Measurements from ENCODE around the gene USP50. TPM values are rescaled to one million over a fixed set of nuclear protein-coding genes. Genes with fewer than 3 reads are reported as not detected.
"Not testable (repeated sequence)": the region's sequence is repeated elsewhere in the genome, so short reads cannot be mapped to it uniquely, and the experiment has no call there.

The USP50 gene
- total RNA-seq, 2 donors from 2014 or later: not detected

DNA sequence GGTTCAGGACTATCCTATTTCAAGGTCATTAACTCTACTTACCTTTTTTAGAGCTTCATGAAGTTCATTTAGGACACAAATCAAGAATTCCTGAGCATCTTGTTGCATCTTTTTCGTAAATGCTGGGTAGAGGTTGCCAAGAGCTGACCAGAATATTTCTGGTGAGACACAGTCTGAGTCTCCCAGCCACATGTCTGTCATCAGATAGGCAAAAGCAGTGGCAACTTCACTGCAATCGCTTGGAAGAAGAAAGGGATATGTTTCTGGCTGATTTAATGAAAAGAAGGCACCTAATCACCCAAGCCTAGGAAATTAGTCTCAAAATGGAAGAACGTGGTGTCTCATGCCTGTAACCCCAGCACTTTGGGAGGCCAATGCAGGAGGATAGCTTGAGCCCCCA, 2.9 kb downstream of the USP50 start:
- Mint-ChIP-seq H3K27me3 (peaks cover 2 to 10% of the 10 kb centered on the region in 2 donors), H3K4me1 (ENCODE audit: low read depth in 2 of 2) (no peaks in the 10 kb centered on the region), H3K9me3 (no peaks in the 10 kb centered on the region), H3K36me3 (no peaks in the 10 kb centered on the region), H3K4me3 (no peak overlapping the region), H3K27ac (no peak overlapping the region)
- DNase-seq (ENCODE audit: low spot score) (no peak), ATAC-seq (no peak)

DNA sequence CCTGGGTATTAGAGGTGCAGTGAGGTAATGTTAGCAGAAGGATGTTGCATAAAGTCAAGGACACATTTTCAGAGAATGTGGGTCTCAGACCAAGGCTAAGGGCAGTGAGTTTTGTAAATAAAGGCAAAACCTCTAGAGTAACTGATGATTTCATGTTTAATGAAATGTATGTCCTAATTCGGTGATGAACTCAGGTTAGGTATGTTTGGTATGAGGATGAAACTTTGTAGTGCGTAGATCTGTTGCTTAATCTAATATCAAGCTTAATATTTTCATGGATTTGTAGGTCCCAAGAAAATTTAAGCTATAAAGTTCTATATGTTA, 3.6 kb downstream of the USP50 start:
- no peak overlapping the region for H3K4me3 Mint-ChIP-seq
- H3K9me3 Mint-ChIP-seq: no peaks in the 10 kb centered on the region
- H3K36me3 Mint-ChIP-seq: no peaks in the 10 kb centered on the region
- no peak for DNase-seq (ENCODE audit: low spot score)
- no peak for ATAC-seq
- no peaks in the 10 kb centered on the region for H3K4me1 Mint-ChIP-seq (ENCODE audit: low read depth in 2 of 2)
- no peak overlapping the region for H3K27ac Mint-ChIP-seq
- peaks cover 2 to 10% of the 10 kb centered on the region in 2 donors for H3K27me3 Mint-ChIP-seq

DNA sequence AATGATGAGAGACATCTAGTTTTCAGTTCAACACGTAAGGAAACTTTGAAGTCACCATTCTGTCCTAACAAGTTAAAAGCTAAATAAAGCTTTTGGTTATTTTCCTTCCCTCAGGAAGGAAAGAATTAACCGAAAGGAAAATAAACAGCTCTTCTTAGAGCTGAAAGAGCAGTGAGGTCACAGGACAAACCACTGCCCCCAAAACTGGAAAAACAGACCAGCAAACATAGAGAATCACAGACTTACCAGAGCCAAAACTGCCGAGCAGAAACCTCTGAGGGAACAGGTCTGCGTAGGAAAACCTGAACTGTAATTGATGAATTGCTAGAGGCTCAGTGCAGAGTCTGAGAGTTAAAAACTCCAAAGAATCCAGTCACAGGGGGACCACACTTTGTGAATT, 14.7 kb downstream of the USP50 start:
- peaks cover 0 to 1% of the 10 kb centered on the region in 2 donors for H3K27me3 Mint-ChIP-seq
- no peaks in the 10 kb centered on the region for H3K9me3 Mint-ChIP-seq
- H3K4me1 Mint-ChIP-seq (ENCODE audit: low read depth in 2 of 2): no peaks in the 10 kb centered on the region

DNA sequence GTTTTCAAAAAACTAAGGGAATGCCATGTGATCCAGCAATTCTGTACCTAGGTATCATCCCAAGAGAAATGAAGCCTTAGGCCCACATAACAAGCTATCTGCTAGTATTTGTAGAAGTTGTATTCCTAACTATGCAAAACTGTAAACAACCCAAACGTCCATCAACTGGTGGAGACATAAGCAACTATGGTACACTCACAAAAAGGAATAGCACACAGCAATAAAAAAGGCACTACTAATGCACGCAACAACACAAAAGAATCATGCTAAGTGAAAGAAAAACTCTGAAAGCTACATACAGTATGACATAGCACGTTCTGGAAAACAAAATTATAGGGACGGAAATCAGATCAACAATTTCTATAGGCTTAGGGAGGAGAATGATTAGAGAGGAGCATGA, 15.3 kb downstream of the USP50 start:
- Mint-ChIP-seq H3K27ac (no peak overlapping the region), H3K9me3 (no peaks in the 10 kb centered on the region), H3K4me3 (no peak overlapping the region), H3K27me3 (no peaks in the 10 kb centered on the region), H3K36me3 (peaks cover 4% of the 10 kb centered on the region), H3K4me1 (ENCODE audit: low read depth in 2 of 2) (no peaks in the 10 kb centered on the region)
- no peak for DNase-seq (ENCODE audit: low spot score)
- ATAC-seq: no peak

More for the DNA sequence above, 14.7 kb downstream of the USP50 start:
- DNase-seq (ENCODE audit: low spot score) (no peak), ATAC-seq (no peak)
- H3K4me3 Mint-ChIP-seq: no peak overlapping the region
- no peak overlapping the region for H3K27ac Mint-ChIP-seq
- H3K36me3 Mint-ChIP-seq: peaks cover 4% of the 10 kb centered on the region

DNA sequence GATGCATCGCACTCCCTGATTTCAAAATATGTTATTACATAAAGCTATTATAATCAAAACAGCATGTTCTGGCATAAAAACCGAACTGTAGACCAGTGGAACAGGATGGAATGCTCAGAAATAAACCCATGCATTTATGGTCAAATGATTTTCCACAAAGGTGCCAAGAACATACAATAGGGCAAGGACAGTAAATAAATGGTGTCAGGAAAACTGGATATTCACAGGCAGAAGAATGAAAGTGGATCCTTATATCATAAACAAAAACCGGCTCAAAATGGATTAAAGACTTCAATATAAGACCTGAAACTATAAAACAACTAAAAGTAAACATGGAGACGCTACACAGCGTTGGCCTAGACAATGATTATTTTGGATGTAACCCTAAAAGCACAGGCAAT, 22.6 kb downstream of the USP50 start:
- Mint-ChIP-seq H3K27me3 (no peaks in the 10 kb centered on the region), H3K4me1 (ENCODE audit: low read depth in 2 of 2) (no peaks in the 10 kb centered on the region), H3K36me3 (no peaks in the 10 kb centered on the region), H3K4me3 (no peak overlapping the region), H3K27ac (no peak overlapping the region), H3K9me3 (no peaks in the 10 kb centered on the region)
- no peak for DNase-seq (ENCODE audit: low spot score)
- no peak for ATAC-seq

DNA sequence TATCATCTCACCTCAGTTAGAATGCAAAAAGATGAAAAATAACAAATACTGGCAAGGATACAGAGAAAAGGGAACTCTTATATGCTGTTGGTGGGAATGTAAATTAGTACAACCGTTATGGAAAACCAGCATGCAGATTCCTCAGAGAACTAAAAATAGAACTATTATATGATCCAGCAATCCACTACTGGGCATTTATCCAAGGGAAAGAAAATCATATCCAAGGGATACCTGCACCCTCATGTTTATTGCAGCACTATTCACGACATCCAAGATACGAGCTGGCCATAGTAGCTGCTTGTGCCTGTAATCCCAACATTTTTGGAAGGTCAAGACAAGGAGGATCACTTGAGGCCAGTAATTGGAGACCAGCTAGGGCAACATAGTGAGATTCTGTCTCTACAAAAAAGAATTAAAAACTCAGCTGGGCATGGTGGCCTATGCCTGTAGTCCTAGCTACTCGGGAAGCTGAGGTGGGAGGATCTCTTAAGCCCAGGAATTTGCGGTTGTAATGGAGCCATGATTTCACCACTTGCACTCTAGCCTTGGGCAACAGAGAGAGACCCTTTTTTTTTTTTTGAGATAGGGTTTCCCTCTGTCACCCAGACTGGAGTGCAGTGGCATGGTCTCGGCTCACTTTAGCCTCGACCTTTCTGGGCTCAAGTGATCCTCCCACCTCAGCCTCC, 26.6 kb downstream of the USP50 start:
- H3K9me3 Mint-ChIP-seq: no peaks in the 10 kb centered on the region
- no peak for ATAC-seq
- H3K27me3 Mint-ChIP-seq: no peaks in the 10 kb centered on the region
- H3K36me3 Mint-ChIP-seq: no peaks in the 10 kb centered on the region
- DNase-seq (ENCODE audit: low spot score): no peak
- no peaks in the 10 kb centered on the region for H3K4me1 Mint-ChIP-seq (ENCODE audit: low read depth in 2 of 2)
- H3K27ac Mint-ChIP-seq: no peak overlapping the region
- no peak overlapping the region for H3K4me3 Mint-ChIP-seq

DNA sequence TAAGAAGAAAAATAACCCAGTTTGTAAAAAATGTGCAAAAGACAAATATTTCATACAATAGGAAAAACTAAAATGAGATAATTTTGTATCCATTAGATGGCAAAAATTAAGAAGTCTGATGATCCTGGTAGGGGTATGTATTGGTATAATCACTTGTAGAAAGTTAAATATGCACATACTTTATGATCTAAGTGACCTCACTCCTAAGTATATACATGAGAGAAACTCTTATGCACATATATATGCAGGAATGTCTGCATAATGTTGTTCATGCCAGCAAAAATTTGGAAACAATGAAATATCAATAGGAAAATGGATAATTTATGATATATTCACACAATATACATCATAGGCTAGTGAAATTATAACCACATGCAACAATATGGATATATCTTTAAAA, 33.5 kb downstream of the USP50 start:
- Mint-ChIP-seq H3K4me3 (no peak overlapping the region), H3K9me3 (no peaks in the 10 kb centered on the region), H3K27ac (no peak overlapping the region), H3K27me3 (no peaks in the 10 kb centered on the region), H3K4me1 (ENCODE audit: low read depth in 2 of 2) (no peaks in the 10 kb centered on the region), H3K36me3 (no peaks in the 10 kb centered on the region)
- ATAC-seq: no peak
- no peak for DNase-seq (ENCODE audit: low spot score)

DNA sequence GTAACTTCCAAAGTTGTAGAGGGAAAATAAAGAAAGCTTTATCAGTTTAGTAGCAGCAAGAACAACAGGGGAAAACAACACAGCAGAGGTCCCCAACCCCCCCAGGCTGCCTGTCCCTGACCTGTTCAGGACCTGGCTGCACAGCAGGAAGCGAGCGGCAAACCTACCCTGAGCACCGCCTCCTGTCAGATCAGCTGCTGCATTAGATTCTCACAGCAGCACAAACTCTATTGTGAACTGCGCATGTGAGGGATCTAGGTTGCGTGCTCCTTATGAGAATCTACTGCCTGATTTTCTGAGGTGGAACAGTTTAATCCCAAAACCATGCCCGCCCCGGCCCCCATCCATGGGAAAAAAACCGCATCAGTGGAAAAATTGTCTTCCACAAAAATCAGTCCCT, 40.3 kb downstream of the USP50 start:
- no peaks in the 10 kb centered on the region for H3K9me3 Mint-ChIP-seq
- H3K4me1 Mint-ChIP-seq (ENCODE audit: low read depth in 2 of 2): peaks cover 0 to 2% of the 10 kb centered on the region in 2 donors
- ATAC-seq (no peak), DNase-seq (ENCODE audit: low spot score) (no peak)
- no peak overlapping the region for H3K4me3 Mint-ChIP-seq
- no peaks in the 10 kb centered on the region for H3K27me3 Mint-ChIP-seq
- no peaks in the 10 kb centered on the region for H3K36me3 Mint-ChIP-seq
- H3K27ac Mint-ChIP-seq: no peak overlapping the region

DNA sequence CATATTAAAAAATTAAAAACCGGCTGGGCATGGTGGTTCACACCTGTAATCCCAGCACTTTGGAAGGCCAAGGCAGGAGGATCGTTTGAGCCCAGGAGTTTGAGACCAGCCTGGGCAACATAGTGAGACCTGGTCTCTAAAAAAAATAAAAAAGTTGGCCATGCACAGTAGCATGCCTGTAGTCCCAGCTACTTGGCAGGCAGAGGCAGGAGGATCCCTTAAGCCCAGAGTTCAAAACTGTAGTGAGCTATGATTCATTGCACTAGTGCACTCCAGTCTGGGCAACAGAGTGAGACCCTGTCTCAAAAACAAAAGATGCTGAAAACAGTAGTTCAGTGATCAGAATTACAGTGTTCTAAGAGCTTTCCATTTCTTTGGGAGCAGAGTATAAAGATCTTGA, 40.8 kb downstream of the USP50 start:
- H3K27me3 Mint-ChIP-seq: not testable (repeated sequence)

DNA sequence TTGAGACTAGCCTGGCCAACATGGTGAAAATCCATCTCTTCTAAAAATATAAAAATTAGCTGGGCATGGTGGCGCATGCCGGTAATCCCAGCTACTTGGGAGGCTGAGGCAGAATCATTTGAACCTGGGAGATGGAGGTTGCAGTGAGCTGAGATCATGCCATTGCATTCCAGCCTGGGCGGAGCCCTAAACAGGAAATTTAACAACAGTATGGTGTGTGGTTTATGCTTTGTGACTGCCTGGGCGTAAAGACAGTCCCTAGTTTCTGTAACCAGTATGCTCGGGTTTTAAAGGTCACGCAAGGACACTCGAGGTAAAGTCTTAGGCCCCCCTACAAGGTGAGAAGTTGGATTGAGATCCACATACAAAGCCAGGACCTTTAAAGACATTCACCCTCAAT, 43.3 kb downstream of the USP50 start:
- Mint-ChIP-seq H3K4me3 (no peak overlapping the region), H3K4me1 (ENCODE audit: low read depth in 2 of 2) (peaks cover 0 to 2% of the 10 kb centered on the region in 2 donors), H3K9me3 (no peaks in the 10 kb centered on the region), H3K36me3 (peaks cover 6% of the 10 kb centered on the region), H3K27ac (no peak overlapping the region), H3K27me3 (no peaks in the 10 kb centered on the region)
- DNase-seq (ENCODE audit: low spot score): no peak
- ATAC-seq: no peak

More for the DNA sequence above, 40.8 kb downstream of the USP50 start:
- H3K9me3 Mint-ChIP-seq; H3K4me1 Mint-ChIP-seq (ENCODE audit: low read depth in 2 of 2); H3K36me3 Mint-ChIP-seq; DNase-seq (ENCODE audit: low spot score); H3K27ac Mint-ChIP-seq; ATAC-seq; H3K4me3 Mint-ChIP-seq: not testable (repeated sequence)

DNA sequence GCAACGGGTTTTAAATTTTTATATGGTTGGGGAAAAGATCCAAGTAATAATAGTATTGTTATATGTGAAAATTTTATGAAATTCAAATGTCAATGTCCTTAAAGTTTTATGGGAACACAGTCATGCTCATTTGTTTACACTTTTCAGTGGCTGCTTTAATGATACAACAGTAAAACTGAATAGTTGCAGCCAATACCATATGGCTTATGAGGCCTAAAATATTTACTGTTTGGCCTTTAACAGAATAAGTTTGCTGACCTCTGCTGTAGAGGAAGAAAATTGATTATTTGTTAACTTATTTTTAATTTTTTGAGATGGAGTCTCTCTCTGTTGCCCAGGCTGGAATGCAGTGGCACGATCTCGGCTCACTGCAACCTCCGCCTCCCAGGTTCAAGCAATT, 44.7 kb downstream of the USP50 start:
- no peaks in the 10 kb centered on the region for H3K27me3 Mint-ChIP-seq
- DNase-seq (ENCODE audit: low spot score): no peak
- H3K4me1 Mint-ChIP-seq (ENCODE audit: low read depth in 2 of 2): peaks cover 0 to 2% of the 10 kb centered on the region in 2 donors
- H3K9me3 Mint-ChIP-seq: no peaks in the 10 kb centered on the region
- H3K36me3 Mint-ChIP-seq: peaks cover 9% of the 10 kb centered on the region
- no peak overlapping the region for H3K4me3 Mint-ChIP-seq
- no peak for ATAC-seq
- no peak overlapping the region for H3K27ac Mint-ChIP-seq

DNA sequence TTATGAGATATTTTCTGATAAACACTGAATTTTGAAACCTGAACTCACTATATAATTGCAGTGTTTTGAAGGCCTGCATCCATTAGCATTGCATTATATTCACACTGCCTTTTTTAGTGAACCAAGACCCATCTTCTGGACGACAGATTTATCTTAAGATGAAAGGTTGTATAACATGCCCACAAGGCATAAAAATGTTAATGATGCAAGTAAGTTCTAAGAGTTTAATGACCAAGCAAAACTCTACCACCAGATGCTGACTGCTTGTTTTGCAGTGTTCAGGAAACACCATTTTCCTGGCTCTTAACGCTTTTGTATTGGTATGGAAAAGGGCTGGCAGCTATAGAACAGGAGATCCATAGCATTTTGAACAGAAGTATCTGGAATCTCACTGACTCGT, 46.1 kb downstream of the USP50 start:
- Mint-ChIP-seq H3K9me3 (no peaks in the 10 kb centered on the region), H3K4me3 (no peak overlapping the region), H3K27ac (no peak overlapping the region), H3K4me1 (ENCODE audit: low read depth in 2 of 2) (peaks cover 0 to 2% of the 10 kb centered on the region in 2 donors), H3K36me3 (peaks cover 11% of the 10 kb centered on the region), H3K27me3 (no peaks in the 10 kb centered on the region)
- ATAC-seq (no peak), DNase-seq (ENCODE audit: low spot score) (no peak)

DNA sequence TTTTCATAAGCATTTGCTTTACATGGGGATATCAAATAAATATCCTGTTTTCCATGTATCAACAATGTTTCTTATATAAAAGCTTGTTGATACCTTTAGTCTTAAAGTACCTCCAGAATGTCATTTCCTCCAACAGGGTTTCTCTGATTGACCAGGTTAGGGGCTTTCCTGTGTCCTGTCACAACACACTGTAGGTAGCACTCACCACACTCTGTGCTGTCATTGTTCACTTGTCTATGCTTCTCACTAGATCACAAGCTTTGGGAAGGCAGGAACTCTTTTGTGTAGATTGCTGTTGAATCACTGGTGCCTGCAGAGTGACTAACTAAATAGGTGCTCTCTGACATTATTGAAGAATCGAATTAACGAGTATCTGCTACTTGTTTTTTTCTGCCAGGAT, 49.8 kb downstream of the USP50 start:
- Mint-ChIP-seq H3K36me3 (peaks cover 17% of the 10 kb centered on the region), H3K27ac (no peak overlapping the region), H3K9me3 (no peaks in the 10 kb centered on the region), H3K27me3 (no peaks in the 10 kb centered on the region), H3K4me3 (no peak overlapping the region), H3K4me1 (ENCODE audit: low read depth in 2 of 2) (no peaks in the 10 kb centered on the region)
- ATAC-seq (no peak), DNase-seq (ENCODE audit: low spot score) (no peak)

DNA sequence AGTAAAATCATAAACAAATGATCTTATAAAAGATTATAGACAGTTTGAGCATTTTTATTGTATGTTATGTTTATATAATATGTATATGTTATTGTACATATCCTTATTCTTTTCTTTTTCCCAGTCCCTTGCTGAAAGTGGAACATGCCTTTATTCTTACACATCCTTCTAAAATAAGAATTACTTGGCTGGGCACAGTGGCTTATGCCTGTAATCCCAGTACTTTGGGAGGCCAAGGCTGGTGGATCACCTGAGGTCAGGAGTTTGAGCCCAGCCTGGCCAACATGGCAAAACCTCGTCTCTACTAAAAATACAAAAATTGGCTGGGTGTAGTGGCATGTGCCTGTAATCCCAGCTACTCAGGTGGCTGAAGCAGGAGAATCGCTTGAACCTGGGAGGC, 51.9 kb downstream of the USP50 start:
- H3K9me3 Mint-ChIP-seq; H3K4me1 Mint-ChIP-seq (ENCODE audit: low read depth in 2 of 2); H3K27me3 Mint-ChIP-seq; ATAC-seq; DNase-seq (ENCODE audit: low spot score); H3K4me3 Mint-ChIP-seq; H3K27ac Mint-ChIP-seq: not testable (repeated sequence)
- H3K36me3 Mint-ChIP-seq: peaks cover 17% of the 10 kb centered on the region

DNA sequence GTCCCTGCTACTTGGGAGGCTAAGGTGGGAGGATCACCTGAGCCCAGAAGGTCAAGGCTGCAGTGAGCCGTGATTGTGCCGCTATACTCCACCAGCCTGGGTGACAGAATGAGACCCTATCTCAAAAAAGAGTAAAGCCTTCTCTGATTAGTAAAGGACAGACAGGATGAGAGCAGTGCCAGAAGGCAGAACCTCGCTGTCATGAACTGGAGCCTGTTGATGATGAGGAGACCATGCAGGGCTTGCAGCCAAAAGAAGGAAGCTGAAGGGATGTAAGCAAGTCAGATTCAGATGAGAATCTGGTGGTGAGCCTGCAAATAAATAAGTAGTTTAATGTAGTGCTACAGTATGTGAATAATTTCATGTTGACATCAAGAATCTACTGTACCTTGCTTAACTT, 52.8 kb downstream of the USP50 start:
- Mint-ChIP-seq H3K9me3 (no peaks in the 10 kb centered on the region), H3K4me1 (ENCODE audit: low read depth in 2 of 2) (no peaks in the 10 kb centered on the region), H3K36me3 (peaks cover 17% of the 10 kb centered on the region), H3K4me3 (no peak overlapping the region), H3K27ac (no peak overlapping the region), H3K27me3 (no peaks in the 10 kb centered on the region)
- DNase-seq (ENCODE audit: low spot score) (no peak), ATAC-seq (no peak)

Measured in natural killer cell treated with Interleukin-12 subunit alpha and Interleukin-12 subunit beta and Interleukin-15 and Interleukin-18, amount 100 ng/mL, for 72 hours (primary cell).